Activated naive CD4-positive, alpha-beta T cell treated with anti-CD3 and anti-CD28 coated beads, Interleukin-2, amount 10 ng/mL, durations not matched to agents 7 days and 5 days (primary cell): ENCODE results near the gene NPAS3.

Experiments
- CTCF ChIA-PET: fragments of 350-600 bp; sonication (Branson Sonifier 250); formaldehyde crosslinking; loops from one replicate; lab custom pipeline; 2021; ENCODE audit warnings: antibody characterized with exemption; lab: Charles Lee
- DNase-seq: peaks from one replicate; pipeline ENCODE4 v3.0.0-alpha.2; 2020
- H3K27ac Mint-ChIP-seq: one replicate; pipeline ENCODE4 v1.8.0; 2021; ENCODE audit warnings: mild to moderate bottlenecking, moderate library complexity, mixed read lengths
- H3K27me3 Mint-ChIP-seq: one replicate; pipeline ENCODE4 v1.8.0; 2021; ENCODE audit warnings: mild to moderate bottlenecking, mixed read lengths
- H3K36me3 Mint-ChIP-seq: one replicate; pipeline ENCODE4 v1.8.0; 2021; ENCODE audit warnings: mixed read lengths
- H3K4me1 Mint-ChIP-seq: one replicate; pipeline ENCODE4 v1.8.0; 2021; ENCODE audit warnings: mixed read lengths
- H3K4me3 Mint-ChIP-seq: one replicate; pipeline ENCODE4 v1.8.0; 2021; ENCODE audit warnings: mild to moderate bottlenecking, moderate library complexity, mixed read lengths
- H3K9me3 Mint-ChIP-seq: one replicate; pipeline ENCODE4 v1.8.0; 2021; ENCODE audit warnings: mixed read lengths

Gene NPAS3

DNA sequence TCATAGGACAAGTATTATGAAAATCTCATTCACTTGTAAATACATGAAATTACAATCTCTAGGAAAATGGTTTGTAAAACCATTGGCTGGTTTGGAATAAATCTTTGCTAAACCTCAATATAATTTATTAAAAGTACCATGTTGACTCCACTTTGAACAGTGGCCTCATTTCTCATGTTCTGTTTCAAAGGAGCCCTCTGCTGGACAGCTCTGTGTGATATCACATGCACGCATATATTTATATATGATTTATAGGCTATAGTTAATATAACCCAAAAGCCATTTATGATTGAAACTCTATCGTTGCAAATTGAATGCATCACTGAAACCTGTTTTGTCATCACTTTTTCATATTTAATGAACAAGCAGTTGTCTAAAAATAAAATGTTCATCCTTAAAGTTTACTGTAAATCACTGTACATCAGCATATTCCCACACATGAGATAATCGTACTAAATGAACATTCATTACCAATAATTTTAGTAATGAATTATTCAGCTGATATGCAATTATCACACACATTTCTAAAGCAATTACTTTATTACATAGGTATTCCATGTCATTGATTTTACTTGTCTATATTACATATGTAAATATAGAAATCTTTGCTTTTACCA lies 493.8 kb downstream of the NPAS3 start:
- H3K36me3 Mint-ChIP-seq, result no peaks in the 10 kb centered on the region
- CTCF ChIA-PET, result no interaction called here
- H3K27ac Mint-ChIP-seq, result no peak overlapping the region

DNA sequence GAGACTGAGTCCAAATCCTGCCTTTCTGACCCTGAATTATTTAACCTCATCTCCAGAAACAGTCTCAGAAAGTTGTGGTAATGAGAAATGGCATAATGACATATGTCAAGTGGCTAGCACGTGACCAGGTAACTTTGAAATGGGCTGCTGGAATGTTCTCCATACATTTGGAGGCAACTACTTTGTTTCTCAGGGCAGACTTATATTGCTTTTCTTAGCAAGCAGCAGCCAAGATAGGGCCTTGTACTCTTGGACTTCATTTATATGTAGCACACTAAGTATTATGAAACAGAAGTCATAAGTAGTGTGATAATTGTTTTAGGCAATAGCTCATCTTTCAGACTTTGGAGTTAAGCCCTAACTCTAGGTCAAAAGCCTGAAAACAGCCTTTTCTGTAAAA lies 494.7 kb downstream of the NPAS3 start:
- Mint-ChIP-seq H3K27me3 (no peaks in the 10 kb centered on the region), H3K4me3 (no peak overlapping the region), H3K27ac (no peak overlapping the region), H3K36me3 (no peaks in the 10 kb centered on the region), H3K9me3 (no peaks in the 10 kb centered on the region), H3K4me1 (peaks cover 3% of the 10 kb centered on the region)
- CTCF ChIA-PET, result no interaction called here
- DNase-seq, result no peak

More for the DNA sequence above, 493.8 kb downstream of the NPAS3 start:
- Mint-ChIP-seq H3K9me3 (no peaks in the 10 kb centered on the region), H3K4me1 (peaks cover 3% of the 10 kb centered on the region), H3K4me3 (no peak overlapping the region), H3K27me3 (no peaks in the 10 kb centered on the region)
- DNase-seq, result no peak

- CTCF ChIA-PET, result no interaction called here
These were observed 497.4 kb downstream of the NPAS3 start for GRCh38 chr14:33435911-33436689.

GRCh38 chr14:33441633-33442032 lies 503.0 kb downstream of the NPAS3 start:
- Mint-ChIP-seq H3K4me1 (no peaks in the 10 kb centered on the region), H3K27ac (no peak overlapping the region), H3K9me3 (no peaks in the 10 kb centered on the region), H3K36me3 (no peaks in the 10 kb centered on the region), H3K4me3 (no peak overlapping the region), H3K27me3 (no peaks in the 10 kb centered on the region)
- no peak for DNase-seq
- CTCF ChIA-PET, result no interaction called here

More at GRCh38 chr14:33435911-33436689, 497.4 kb downstream of the NPAS3 start:
- DNase-seq, result no peak
- Mint-ChIP-seq H3K36me3 (no peaks in the 10 kb centered on the region), H3K27ac (no peak overlapping the region), H3K4me3 (no peak overlapping the region), H3K4me1 (peaks cover 3% of the 10 kb centered on the region), H3K27me3 (no peaks in the 10 kb centered on the region), H3K9me3 (no peaks in the 10 kb centered on the region)

DNA sequence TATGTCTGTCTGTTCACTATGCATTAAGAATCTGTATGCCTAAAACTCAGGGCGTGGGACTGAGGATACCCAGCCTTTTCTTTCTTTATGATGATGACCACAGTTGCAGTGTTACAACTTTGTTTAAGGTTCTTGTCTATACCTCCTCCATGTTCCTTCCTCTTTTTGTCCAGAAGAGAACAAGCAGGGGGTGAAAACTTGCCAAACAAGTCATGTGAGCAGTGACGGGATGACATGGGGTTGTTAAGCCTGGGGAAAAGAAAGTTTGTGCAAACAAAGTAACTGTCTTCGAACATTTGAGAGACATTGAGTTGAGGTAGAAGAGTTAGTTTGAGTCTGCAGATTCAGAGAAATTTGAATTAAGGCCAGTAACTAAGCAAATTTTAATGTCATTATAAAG lies 505.5 kb downstream of the NPAS3 start:
- H3K27ac Mint-ChIP-seq, result no peak overlapping the region
- H3K9me3 Mint-ChIP-seq, result no peaks in the 10 kb centered on the region
- no peaks in the 10 kb centered on the region for H3K36me3 Mint-ChIP-seq
- CTCF ChIA-PET, result no interaction called here
- no peak for DNase-seq
- no peaks in the 10 kb centered on the region for H3K27me3 Mint-ChIP-seq
- no peak overlapping the region for H3K4me3 Mint-ChIP-seq
- no peaks in the 10 kb centered on the region for H3K4me1 Mint-ChIP-seq

- no peaks in the 10 kb centered on the region for H3K9me3 Mint-ChIP-seq
- H3K27me3 Mint-ChIP-seq, result no peaks in the 10 kb centered on the region
- H3K4me1 Mint-ChIP-seq, result peaks cover 5% of the 10 kb centered on the region
- no peak overlapping the region for H3K4me3 Mint-ChIP-seq
- CTCF ChIA-PET, result no interaction called here
- DNase-seq, result no peak
- no peak overlapping the region for H3K27ac Mint-ChIP-seq
- H3K36me3 Mint-ChIP-seq, result no peaks in the 10 kb centered on the region
These were observed 510.6 kb downstream of the NPAS3 start for GRCh38 chr14:33449268-33449667.

- Mint-ChIP-seq H3K27ac (no peak overlapping the region), H3K4me3 (no peak overlapping the region), H3K9me3 (no peaks in the 10 kb centered on the region), H3K4me1 (peaks cover 10% of the 10 kb centered on the region), H3K36me3 (no peaks in the 10 kb centered on the region), H3K27me3 (no peaks in the 10 kb centered on the region)
- CTCF ChIA-PET, result no interaction called here
- no peak for DNase-seq
These were observed 511.2 kb downstream of the NPAS3 start for GRCh38 chr14:33449703-33450395.

GRCh38 chr14:33450416-33450815 lies 511.7 kb downstream of the NPAS3 start:
- H3K4me1 Mint-ChIP-seq, result peaks cover 10% of the 10 kb centered on the region
- DNase-seq, result no peak
- CTCF ChIA-PET, result no interaction called here
- no peaks in the 10 kb centered on the region for H3K9me3 Mint-ChIP-seq
- no peaks in the 10 kb centered on the region for H3K27me3 Mint-ChIP-seq
- H3K4me3 Mint-ChIP-seq, result no peak overlapping the region
- no peak overlapping the region for H3K27ac Mint-ChIP-seq
- no peaks in the 10 kb centered on the region for H3K36me3 Mint-ChIP-seq

GRCh38 chr14:33451211-33451610 lies 512.5 kb downstream of the NPAS3 start:
- CTCF ChIA-PET, result no interaction called here
- Mint-ChIP-seq H3K27ac (no peak overlapping the region), H3K4me1 (peaks cover 10% of the 10 kb centered on the region), H3K27me3 (no peaks in the 10 kb centered on the region), H3K36me3 (no peaks in the 10 kb centered on the region), H3K9me3 (no peaks in the 10 kb centered on the region), H3K4me3 (no peak overlapping the region)
- no peak for DNase-seq

- H3K4me3 Mint-ChIP-seq, result no peak overlapping the region
- no peak overlapping the region for H3K27ac Mint-ChIP-seq
- no peaks in the 10 kb centered on the region for H3K36me3 Mint-ChIP-seq
- DNase-seq, result no peak
- CTCF ChIA-PET, result no interaction called here
- H3K4me1 Mint-ChIP-seq, result peaks cover 10% of the 10 kb centered on the region
- H3K9me3 Mint-ChIP-seq, result no peaks in the 10 kb centered on the region
- no peaks in the 10 kb centered on the region for H3K27me3 Mint-ChIP-seq
These were observed 514.3 kb downstream of the NPAS3 start for GRCh38 chr14:33452995-33453394.

DNA sequence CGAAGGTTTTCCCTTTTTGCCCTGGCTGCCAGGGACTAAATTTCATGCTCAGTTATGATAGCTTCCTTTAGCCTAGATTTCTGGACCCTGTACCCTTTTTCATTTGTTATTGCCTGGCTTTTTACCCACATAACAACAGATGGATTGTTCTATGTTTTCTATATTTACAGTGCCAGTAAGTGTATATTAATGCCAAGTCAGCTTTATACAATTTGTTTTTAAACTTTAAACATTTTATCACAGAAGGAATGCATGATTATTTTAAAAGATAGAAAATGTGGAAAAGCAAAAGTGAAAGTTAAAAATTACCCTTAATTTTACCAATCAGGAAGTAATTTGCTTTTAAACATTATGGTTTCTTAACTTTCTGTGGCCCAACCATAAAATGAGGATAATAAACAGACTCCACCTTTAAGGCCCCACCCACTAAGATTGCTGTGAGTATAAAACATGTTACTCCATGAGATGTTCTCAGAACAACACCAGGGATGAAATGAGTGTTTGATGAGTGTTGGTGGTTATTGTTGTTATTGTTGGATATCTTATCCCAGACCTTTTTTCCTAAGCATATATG lies 515.4 kb downstream of the NPAS3 start:
- Mint-ChIP-seq H3K4me3 (no peak overlapping the region), H3K27ac (no peak overlapping the region), H3K36me3 (no peaks in the 10 kb centered on the region), H3K4me1 (peaks cover 10% of the 10 kb centered on the region), H3K9me3 (no peaks in the 10 kb centered on the region), H3K27me3 (no peaks in the 10 kb centered on the region)
- CTCF ChIA-PET, result no interaction called here
- no peak for DNase-seq

GRCh38 chr14:33454707-33455106 lies 516.0 kb downstream of the NPAS3 start:
- no peak for DNase-seq
- peaks cover 10% of the 10 kb centered on the region for H3K4me1 Mint-ChIP-seq
- H3K36me3 Mint-ChIP-seq, result no peaks in the 10 kb centered on the region
- CTCF ChIA-PET, result no interaction called here
- H3K9me3 Mint-ChIP-seq, result no peaks in the 10 kb centered on the region
- peak overlapping the region; percentile 37 for H3K27ac Mint-ChIP-seq
- H3K4me3 Mint-ChIP-seq, result no peak overlapping the region
- no peaks in the 10 kb centered on the region for H3K27me3 Mint-ChIP-seq

GRCh38 chr14:33455654-33456345 lies 517.1 kb downstream of the NPAS3 start:
- Mint-ChIP-seq H3K27me3 (no peaks in the 10 kb centered on the region), H3K4me3 (no peak overlapping the region), H3K27ac (no peak overlapping the region), H3K36me3 (no peaks in the 10 kb centered on the region), H3K9me3 (no peaks in the 10 kb centered on the region), H3K4me1 (peaks cover 10% of the 10 kb centered on the region)
- no peak for DNase-seq
- CTCF ChIA-PET, result no interaction called here

DNA sequence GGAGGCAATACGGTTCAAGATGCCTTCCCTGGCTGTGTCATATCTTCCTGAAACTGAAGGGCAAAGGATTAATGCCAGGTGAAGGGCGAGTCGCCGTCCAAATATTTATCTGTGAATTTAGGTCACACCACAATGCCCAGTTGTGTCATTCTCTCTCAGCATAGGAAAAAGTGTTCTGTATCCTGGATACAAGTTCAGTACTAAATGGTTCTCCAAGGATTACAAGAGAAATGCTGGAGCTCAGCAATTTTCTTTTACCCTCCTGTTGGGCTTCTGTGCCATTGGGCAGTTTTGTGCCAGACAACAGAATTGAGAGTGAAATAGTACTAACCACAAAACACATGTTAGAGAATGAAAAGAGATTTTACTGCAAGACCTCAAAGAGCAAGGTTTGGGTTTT lies 518.3 kb downstream of the NPAS3 start:
- CTCF ChIA-PET, result no interaction called here
- no peaks in the 10 kb centered on the region for H3K36me3 Mint-ChIP-seq
- DNase-seq, result no peak
- H3K9me3 Mint-ChIP-seq, result no peaks in the 10 kb centered on the region
- H3K4me3 Mint-ChIP-seq, result no peak overlapping the region
- H3K27me3 Mint-ChIP-seq, result no peaks in the 10 kb centered on the region
- no peak overlapping the region for H3K27ac Mint-ChIP-seq
- H3K4me1 Mint-ChIP-seq, result peaks cover 10% of the 10 kb centered on the region
